H9 (cell line): ENCODE measurements around the gene CHRNA4. TPM values are rescaled to one million over a fixed set of nuclear protein-coding genes. Genes with fewer than 3 reads are reported as not detected.

Experiments
- DNase-seq: peaks from one replicate; pipeline ENCODE4 v3.0.0-alpha.2; 2017
- H2AFZ ChIP-seq: one replicate; pipeline ENCODE4 v1.6.1; 2013; ENCODE audit warnings: mild to moderate bottlenecking, low read length, control low read depth, moderate library complexity
- H2AK5ac ChIP-seq: 2 replicates; pipeline ENCODE4 v1.6.1; 2013; ENCODE audit warnings: low read length, control low read depth, mixed read lengths; ENCODE audit not compliant: insufficient read length
- H2BK120ac ChIP-seq: one replicate; pipeline ENCODE4 v1.6.1; 2013; ENCODE audit warnings: low read depth, mild to moderate bottlenecking, low read length, control low read depth, inconsistent platforms; ENCODE audit not compliant: poor library complexity, severe bottlenecking
- H2BK12ac ChIP-seq: 2 replicates; pipeline ENCODE4 v1.6.1; 2013; ENCODE audit warnings: low read length, control low read depth, mixed read lengths, low read depth; ENCODE audit not compliant: insufficient read length
- H2BK15ac ChIP-seq: 2 replicates; pipeline ENCODE4 v1.6.1; 2013; ENCODE audit warnings: low read depth, low read length, control low read depth
- H2BK20ac ChIP-seq: one replicate; pipeline ENCODE4 v1.6.1; 2013; ENCODE audit warnings: low read depth, mild to moderate bottlenecking, low read length, control low read depth, inconsistent platforms; ENCODE audit not compliant: poor library complexity, severe bottlenecking
- H2BK5ac ChIP-seq: 2 replicates; pipeline ENCODE4 v1.6.1; 2013; ENCODE audit warnings: low read length, control low read depth, mixed read lengths; ENCODE audit not compliant: insufficient read length
- H3K14ac ChIP-seq: 2 replicates; pipeline ENCODE4 v1.6.1; 2013; ENCODE audit warnings: low read length, control low read depth; ENCODE audit not compliant: insufficient read depth
- H3K18ac ChIP-seq: 2 replicates; pipeline ENCODE4 v1.6.1; 2013; ENCODE audit warnings: low read depth, mild to moderate bottlenecking, mixed read lengths, low read length, control low read depth; ENCODE audit not compliant: insufficient read length
- H3K23ac ChIP-seq: 2 replicates; pipeline ENCODE4 v1.6.1; 2013; ENCODE audit warnings: low read length, control low read depth, mixed read lengths, low read depth; ENCODE audit not compliant: insufficient read length
- H3K23me2 ChIP-seq: 2 replicates; pipeline ENCODE4 v1.6.1; 2013; ENCODE audit warnings: low read depth, mild to moderate bottlenecking, mixed read lengths, low read length, control low read depth; ENCODE audit not compliant: insufficient read length, poor library complexity, severe bottlenecking
- H3K27ac ChIP-seq: 2 replicates; pipeline ENCODE4 v1.5.1; 2013; ENCODE audit warnings: low read length, control low read depth, mixed read lengths, low read depth; ENCODE audit not compliant: insufficient read length
- H3K27me3 ChIP-seq: 2 replicates; pipeline ENCODE4 v1.6.1; 2013; ENCODE audit warnings: low read length, control low read depth, inconsistent platforms; ENCODE audit not compliant: insufficient read depth
- H3K4ac ChIP-seq: 2 replicates; pipeline ENCODE4 v1.6.1; 2013; ENCODE audit warnings: low read depth, mild to moderate bottlenecking, control low read depth, inconsistent platforms, low read length, moderate library complexity
- H3K4me1 ChIP-seq: 2 replicates; pipeline ENCODE4 v1.6.1; 2013; ENCODE audit warnings: low read length, control low read depth, inconsistent platforms; ENCODE audit not compliant: insufficient read depth
- H3K4me2 ChIP-seq: 2 replicates; pipeline ENCODE4 v1.6.1; 2013; ENCODE audit warnings: low read length, control low read depth, mixed read lengths; ENCODE audit not compliant: insufficient read length, insufficient read depth
- H3K56ac ChIP-seq: 2 replicates; pipeline ENCODE4 v1.6.1; 2013; ENCODE audit warnings: low read depth, mild to moderate bottlenecking, mixed read lengths, low read length, control low read depth; ENCODE audit not compliant: insufficient read length
- H3K79me1 ChIP-seq: 2 replicates; pipeline ENCODE4 v1.6.1; 2013; ENCODE audit warnings: low read depth, mild to moderate bottlenecking, moderate library complexity, low read length, control low read depth, inconsistent platforms; ENCODE audit not compliant: insufficient read depth, poor library complexity, severe bottlenecking
- H3K79me2 ChIP-seq: 2 replicates; pipeline ENCODE4 v1.6.1; 2013; ENCODE audit warnings: low read length, control low read depth, inconsistent platforms; ENCODE audit not compliant: insufficient read depth
- H3K9ac ChIP-seq: 2 replicates; pipeline ENCODE4 v1.6.1; 2013; ENCODE audit warnings: low read length, control low read depth, mixed read lengths; ENCODE audit not compliant: insufficient read length; ENCODE audit errors: extremely low read depth
- H3K9me3 ChIP-seq: one replicate; pipeline ENCODE4 v1.6.1; 2013; ENCODE audit warnings: low read depth, low read length, inconsistent platforms; ENCODE audit not compliant: control insufficient read depth
- H3T11ph ChIP-seq: one replicate; pipeline ENCODE4 v1.6.1; 2013; ENCODE audit warnings: mild to moderate bottlenecking, low read length, control low read depth, inconsistent platforms
- H4K20me1 ChIP-seq: one replicate; pipeline ENCODE4 v1.6.1; 2013; ENCODE audit not compliant: control insufficient read depth, insufficient read length, insufficient read depth
- H4K5ac ChIP-seq: 2 replicates; pipeline ENCODE4 v1.6.1; 2013; ENCODE audit warnings: low read depth, mild to moderate bottlenecking, mixed read lengths, low read length, control low read depth; ENCODE audit not compliant: insufficient read length
- H4K8ac ChIP-seq: replicated peaks from 2 replicates; pipeline ENCODE4 v1.6.1; 2013; ENCODE audit warnings: low read length, control low read depth, mixed read lengths, low read depth; ENCODE audit not compliant: insufficient read length
- H4K91ac ChIP-seq: 2 replicates; pipeline ENCODE4 v1.6.1; 2013; ENCODE audit warnings: low read depth, mild to moderate bottlenecking, moderate library complexity, mixed read lengths, low read length, control low read depth; ENCODE audit not compliant: insufficient read length
- H3K27ac Mint-ChIP-seq, 3 experiments: 2 replicates in 2 of 3; 3 replicates in 1 of 3; pipeline ENCODE4 v1.8.0; 2020 to 2021; ENCODE audit warnings: mixed read lengths in 3 of 3, mild to moderate bottlenecking in 1 of 3, moderate library complexity in 1 of 3
- H3K27me3 Mint-ChIP-seq: 2 replicates; pipeline ENCODE4 v1.8.0; 2021; ENCODE audit warnings: low read depth, mild to moderate bottlenecking, moderate library complexity, mixed read lengths
- H3K36me3 Mint-ChIP-seq, 3 experiments: 2 replicates in 2 of 3; 3 replicates in 1 of 3; pipeline ENCODE4 v1.8.0; 2020 to 2021; ENCODE audit warnings: low read depth in 3 of 3, mixed read lengths in 3 of 3; ENCODE audit not compliant: insufficient read depth in 1 of 3
- H3K4me1 Mint-ChIP-seq, 2 experiments: 2 replicates each; pipeline ENCODE4 v1.8.0; 2020; ENCODE audit warnings: mixed read lengths in 2 of 2
- H3K4me3 Mint-ChIP-seq, 2 experiments: 2 replicates in 1 of 2; 3 replicates in 1 of 2; pipeline ENCODE4 v1.8.0; 2020 to 2021; ENCODE audit warnings: mild to moderate bottlenecking in 2 of 2, mixed read lengths in 2 of 2, moderate library complexity in 1 of 2
- H3K9me3 Mint-ChIP-seq, 2 experiments: 2 replicates in 1 of 2; 3 replicates in 1 of 2; pipeline ENCODE4 v1.8.0; 2020; ENCODE audit warnings: mild to moderate bottlenecking in 2 of 2, mixed read lengths in 2 of 2, moderate library complexity in 1 of 2
- CTCF ChIP-seq: fragments of 200-600 bp; sonication (generic); conservative IDR thresholded peaks from 3 replicates; pipeline ENCODE4 v1.8.0; 2021; ENCODE audit warnings: antibody characterized with exemption, mild to moderate bottlenecking
- WGBS: extraction: QIAGEN DNeasy Blood & Tissue Kit; methylation state at CpG from one replicate; pipeline ENCODE4 v1.1.7; 2013; ENCODE audit warnings: missing lambda C conversion rate, low lambda C conversion rate, mixed read lengths; ENCODE audit not compliant: insufficient read length; ENCODE audit errors: extremely low coverage; 5-methylcytosine and 5-hydroxymethylcytosine counted together
- total RNA-seq: library from RNA; stranded (reverse); gene quantifications from 2 replicates; pipeline ENCODE4 v1.2.1, GENCODE V29; 2021

CHRNA4 gene
- total RNA-seq, 1 experiment from 2014 or later = 2.5 TPM

- no peaks in the 10 kb centered on the region for H4K20me1 ChIP-seq
- DNase-seq = peak; percentile 73
- no peak overlapping the region for H2AK5ac ChIP-seq
- H3K4ac ChIP-seq = no peak overlapping the region
- peaks cover 10% of the 10 kb centered on the region for H3K9me3 ChIP-seq
- no peak overlapping the region for H4K5ac ChIP-seq
- Mint-ChIP-seq H3K27me3 (peaks cover 25% of the 10 kb centered on the region), H3K27ac (no peak overlapping the region; a peak in 1 of 7 replicates), H3K4me3 (no peak overlapping the region), H3K36me3 (peaks cover 4 to 16% (median 13%) of the 10 kb centered on the region in 3 experiments; a peak in 6 of 7 replicates), H3K4me1 (peaks cover 19 to 36% of the 10 kb centered on the region in 2 experiments), H3K9me3 (peaks cover 20 to 21% of the 10 kb centered on the region in 2 experiments)
- no peak overlapping the region for H3T11ph ChIP-seq
- no peak overlapping the region for H2BK12ac ChIP-seq
- H3K4me1 ChIP-seq = peaks cover 4% of the 10 kb centered on the region; the same call in 1 of the 2 replicates
- no peaks in the 10 kb centered on the region for H3K27me3 ChIP-seq
- H3K23me2 ChIP-seq = no peaks in the 10 kb centered on the region
- H4K91ac ChIP-seq = no peak overlapping the region
- TF ChIP-seq CTCF = peak; percentile 98; the same call in 2 of the 3 replicates
- no peak overlapping the region for H2BK120ac ChIP-seq
- H3K79me2 ChIP-seq = no peaks in the 10 kb centered on the region
- no peak overlapping the region for H3K18ac ChIP-seq
- no peak overlapping the region for H2AFZ ChIP-seq
- H3K79me1 ChIP-seq = no peaks in the 10 kb centered on the region
- H3K27ac ChIP-seq = no peak overlapping the region
- H3K14ac ChIP-seq = no peak overlapping the region
- H3K56ac ChIP-seq = no peak overlapping the region
- H2BK15ac ChIP-seq = no peak overlapping the region
- H2BK20ac ChIP-seq = no peak overlapping the region
- WGBS = no CpG with 5 or more reads among the region's 22 CpGs
- no peak overlapping the region for H3K23ac ChIP-seq
- H3K4me2 ChIP-seq = no peak overlapping the region
- H2BK5ac ChIP-seq = no peak overlapping the region
- no peak overlapping the region for H3K9ac ChIP-seq
- H4K8ac ChIP-seq = no peak overlapping the region
These were observed 20.8 kb upstream of the CHRNA4 start for GRCh38 chr20:63381781-63382431.
